ENCODE measurements around the gene SBF2.
A peak's percentile ranks its signal among the peaks of the same experiment; 100 is the strongest.
"Not testable (repeated sequence)": the region's sequence is repeated elsewhere in the genome, so short reads cannot be mapped to it uniquely, and the experiment has no call there.

The SBF2 gene

DNA sequence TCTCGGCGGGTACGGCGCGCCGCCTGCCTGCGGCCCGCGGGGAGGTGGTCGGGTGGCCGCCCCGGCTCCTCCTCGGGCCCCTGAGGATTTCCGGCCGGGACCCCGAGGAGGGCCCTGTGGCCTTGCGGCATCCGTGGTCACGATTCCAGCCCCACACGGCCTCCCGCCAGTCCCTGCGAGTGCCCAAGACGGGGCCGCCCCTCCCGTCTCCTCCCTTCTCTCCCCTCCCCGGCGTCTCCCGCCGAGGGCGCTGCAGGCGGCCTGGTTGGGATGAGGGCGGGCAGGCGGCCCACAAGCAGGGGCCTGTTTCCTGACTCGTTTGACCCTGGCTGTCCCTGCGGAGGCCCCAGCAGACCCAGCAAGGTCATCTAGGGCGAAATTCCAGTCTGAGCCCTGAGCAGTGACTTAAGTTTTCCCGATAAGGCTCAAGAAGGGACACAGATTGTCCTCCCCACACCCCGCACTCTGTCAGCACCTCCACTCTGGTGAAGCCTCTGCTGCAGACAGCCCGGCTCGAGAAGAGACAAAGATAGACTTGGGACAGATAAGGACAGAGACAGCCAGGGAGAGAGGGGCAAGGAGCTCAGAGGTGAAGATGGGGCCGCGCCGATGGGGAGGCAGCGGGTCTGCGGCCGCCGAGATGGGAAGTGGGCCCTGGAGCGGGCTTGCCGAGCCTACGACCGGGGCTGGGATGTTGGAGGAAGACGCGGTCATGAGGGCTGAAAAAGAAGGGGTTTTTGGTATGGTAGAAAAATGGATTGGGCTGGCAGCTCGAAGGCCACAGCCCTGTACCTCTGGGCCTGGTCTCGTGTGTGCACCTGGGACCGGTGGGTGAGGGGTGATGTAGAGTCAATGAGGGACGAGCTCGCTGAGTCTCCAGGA, 535.1 kb downstream of the SBF2 start:
- DNase-seq = peak; percentile 21 to 41

GRCh38 chr11:9757809-9758636, 536.0 kb downstream of the SBF2 start:
- DNase-seq = peak; percentile 91

GRCh38 chr11:9756878-9757277, 537.1 kb downstream of the SBF2 start:
- no peak for DNase-seq

DNA sequence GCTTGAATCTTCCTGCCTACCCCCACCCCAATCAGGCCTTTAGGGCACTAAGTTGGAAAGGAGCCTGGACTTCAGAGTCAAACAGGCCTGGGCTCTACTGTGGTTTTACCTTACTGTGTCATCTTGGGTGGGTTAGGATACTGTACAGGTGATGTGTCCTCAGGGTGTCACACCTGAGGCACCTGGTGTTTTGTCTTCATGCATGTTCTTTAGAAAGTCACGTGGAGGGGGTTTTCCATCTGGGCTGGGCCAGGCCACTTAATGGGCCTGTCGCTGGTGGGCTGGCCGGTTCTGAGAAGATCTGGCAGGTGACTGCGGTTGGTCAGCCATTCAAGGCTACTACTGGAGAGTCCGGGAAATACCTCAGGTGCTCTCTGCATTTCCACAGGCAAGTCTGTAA, 537.6 kb downstream of the SBF2 start:
- DNase-seq = peak in 1 of 2 donors; percentile 27

- DNase-seq = no peak
Observed at GRCh38 chr11:9755561-9756185, 538.3 kb downstream of the SBF2 start.

- no peak for DNase-seq
Observed at GRCh38 chr11:9754010-9754471, 540.0 kb downstream of the SBF2 start.

DNA sequence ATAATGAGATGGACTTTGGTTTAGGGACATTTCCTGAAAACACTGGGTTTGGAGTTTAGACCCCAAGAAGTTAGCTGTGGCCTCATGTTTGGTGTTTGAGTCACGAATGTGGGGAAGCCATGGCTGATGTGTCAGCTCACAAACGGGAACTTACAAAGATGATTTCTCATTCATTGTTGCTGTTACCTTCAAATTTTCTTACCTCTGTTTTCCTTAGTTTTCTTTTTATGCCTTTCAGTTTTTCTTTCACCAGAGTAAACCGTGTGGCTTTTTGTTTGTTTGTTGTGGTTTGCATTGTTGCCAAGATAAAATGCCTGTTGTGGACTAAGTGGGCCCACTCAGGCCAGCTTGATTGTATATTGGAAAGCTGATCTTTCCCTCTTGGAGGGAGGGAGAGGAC, 541.0 kb downstream of the SBF2 start:
- DNase-seq = no peak

DNA sequence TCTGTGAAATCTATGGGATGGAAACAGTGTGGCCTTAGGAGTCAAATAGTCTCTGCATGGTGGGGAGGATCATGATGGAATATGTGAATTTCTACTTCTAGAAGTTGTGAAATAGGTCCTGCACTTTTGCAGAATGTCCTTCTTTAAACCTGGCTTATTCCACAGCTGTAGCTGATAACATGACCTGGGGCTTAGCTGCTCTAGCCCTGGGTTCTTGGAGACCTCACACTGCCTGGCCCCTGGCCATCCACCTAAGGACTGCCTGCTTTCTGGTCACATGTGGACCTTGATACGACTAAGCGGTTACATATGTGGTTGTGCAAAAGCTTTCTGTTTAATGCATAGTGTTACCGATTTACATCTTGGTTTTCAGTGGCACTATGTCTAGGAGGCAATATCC, 541.9 kb downstream of the SBF2 start:
- no peak for DNase-seq

DNA sequence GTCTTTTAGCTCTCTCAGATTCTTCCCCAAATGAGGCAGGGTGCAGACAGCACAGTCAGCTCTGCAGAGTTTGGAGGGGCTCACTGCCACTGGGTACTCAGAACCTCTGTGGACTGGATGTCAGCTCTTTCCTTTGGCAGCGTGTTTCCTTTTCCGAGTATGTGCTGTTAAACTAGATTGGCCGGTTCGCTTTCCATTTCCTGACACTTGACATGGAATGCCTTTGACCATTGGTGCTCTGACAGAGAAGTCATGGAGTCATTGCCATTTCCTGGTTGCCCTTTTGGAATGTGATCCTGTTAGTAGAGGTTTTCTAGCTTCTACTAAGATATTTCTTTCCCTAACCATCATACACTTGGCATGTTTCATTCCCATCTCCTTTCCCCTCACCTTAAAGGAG, 543.5 kb downstream of the SBF2 start:
- no peak for DNase-seq

DNA sequence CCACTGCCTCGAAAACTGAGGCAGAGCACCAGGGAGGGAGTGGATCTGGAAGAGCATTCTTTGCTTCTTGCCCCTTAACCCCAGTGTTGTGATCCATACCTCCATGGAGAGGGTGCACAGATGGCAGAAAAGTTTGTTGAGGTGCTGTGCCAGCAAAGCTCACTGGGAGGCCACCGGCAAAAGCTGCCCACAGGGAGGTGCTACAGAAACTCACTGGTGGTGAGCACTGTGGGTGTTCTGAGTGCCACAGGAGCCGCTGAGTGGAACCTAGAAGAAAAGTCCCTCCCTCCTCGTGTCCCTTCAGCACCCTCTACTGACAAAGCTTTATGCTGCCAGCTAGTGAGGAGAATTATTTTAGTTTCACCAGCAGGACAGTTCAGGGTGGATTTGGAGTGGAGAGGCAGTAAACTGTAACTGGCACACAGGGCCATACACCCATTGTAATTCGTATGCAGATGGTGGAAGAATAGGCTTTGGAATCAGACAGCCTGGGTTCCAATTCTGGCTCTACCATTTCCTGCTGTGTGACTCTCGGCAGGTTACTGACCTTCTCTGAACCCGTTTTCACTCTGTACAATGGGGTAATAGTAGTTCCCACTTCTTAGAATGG, 545.6 kb downstream of the SBF2 start:
- peak; percentile 69 to 78 for DNase-seq

DNA sequence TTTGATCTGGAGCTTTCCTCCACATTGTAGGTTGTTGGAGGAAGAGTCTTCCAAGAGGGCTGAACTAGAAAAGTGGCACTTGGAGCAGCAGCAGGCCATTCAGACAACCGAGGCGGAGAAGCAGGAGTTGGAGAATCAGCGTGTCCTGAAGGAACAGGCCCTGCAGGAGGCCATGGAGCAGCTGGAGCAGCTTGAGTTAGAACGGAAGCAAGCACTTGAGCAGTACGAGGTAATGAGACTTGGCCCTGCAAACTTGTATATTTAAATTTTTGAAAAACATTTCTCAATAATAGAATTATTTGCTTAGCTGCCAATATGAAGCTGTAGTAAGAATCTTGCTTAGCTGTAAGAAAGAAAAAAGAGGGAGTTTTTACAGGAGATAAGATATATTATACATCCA, 546.2 kb downstream of the SBF2 start:
- no peak for DNase-seq

- DNase-seq = no peak
Observed at GRCh38 chr11:9747229-9747628, 546.8 kb downstream of the SBF2 start.

DNA sequence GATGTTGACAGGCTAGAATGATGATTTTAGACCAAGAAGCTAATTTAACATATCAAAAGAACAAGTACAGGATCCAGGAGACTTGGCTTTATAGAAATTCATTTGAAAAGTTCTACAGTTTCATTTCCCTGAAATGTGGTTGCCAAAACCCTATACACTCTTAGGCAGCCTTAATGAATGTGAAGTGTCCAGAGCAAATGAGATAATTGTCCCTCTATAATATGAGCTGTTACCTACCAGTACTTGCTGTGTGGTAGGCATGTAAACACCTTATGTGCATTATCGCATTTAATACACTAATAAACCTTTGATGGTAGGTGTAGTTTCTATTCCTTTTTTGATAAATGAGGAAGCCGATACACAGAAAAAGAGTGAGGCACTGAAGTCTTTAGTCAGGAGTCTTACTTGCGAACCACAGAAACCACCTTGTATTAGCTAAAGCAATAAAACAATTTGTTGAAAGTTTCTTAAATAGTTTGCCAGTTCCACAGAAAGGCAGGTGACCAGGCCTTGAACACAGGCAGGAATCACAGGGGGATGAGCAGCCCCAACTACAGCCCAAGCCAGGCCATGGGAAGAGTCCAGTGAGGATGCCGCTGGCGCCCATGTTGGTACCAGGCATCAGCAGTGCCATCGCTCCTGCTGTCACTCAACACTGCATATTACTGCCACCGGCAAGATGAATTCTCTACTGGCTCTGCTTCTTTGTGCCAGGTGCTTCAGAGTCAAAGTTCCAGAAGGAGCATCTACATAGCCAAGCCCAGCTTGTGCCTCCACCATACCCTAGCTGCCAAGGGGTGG, 548.4 kb downstream of the SBF2 start:
- no peak for DNase-seq

DNA sequence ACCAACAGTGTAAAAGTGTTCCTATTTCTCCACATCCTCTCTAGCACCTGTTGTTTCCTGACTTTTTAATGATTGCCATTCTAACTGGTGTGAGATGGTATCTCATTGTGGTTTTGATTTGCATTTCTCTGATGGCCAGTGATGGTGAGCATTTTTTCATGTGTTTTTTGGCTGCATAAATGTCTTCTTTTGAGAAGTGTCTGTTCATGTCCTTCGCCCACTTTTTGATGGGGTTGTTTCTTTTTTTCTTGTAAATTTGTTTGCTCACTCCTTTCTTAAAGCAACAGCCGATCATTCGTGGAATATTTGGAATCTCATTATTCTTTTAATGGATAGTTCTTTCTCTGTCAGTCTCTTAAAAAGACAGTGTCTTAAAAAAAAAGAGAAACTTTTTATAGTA, 550.5 kb downstream of the SBF2 start:
- DNase-seq = not testable (repeated sequence)

DNA sequence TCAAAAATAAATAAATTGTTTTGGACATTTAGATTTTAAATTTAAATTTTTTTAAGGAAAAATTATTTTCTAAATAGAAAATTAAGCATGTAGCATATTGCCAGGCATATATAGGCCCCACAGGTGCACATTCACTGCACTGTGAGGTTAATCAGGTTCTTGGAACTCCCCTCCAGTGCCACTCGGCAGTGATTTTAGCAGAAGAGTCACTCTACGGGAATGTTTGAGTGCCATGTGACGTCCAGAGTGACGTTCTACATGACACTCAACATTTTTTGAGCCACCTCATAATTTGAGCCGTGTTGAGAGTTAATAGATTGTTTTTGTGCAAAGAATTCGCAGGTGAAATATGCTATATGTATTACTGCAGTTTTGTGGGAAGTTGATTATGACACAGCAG, 552.8 kb downstream of the SBF2 start:
- DNase-seq = no peak

GRCh38 chr11:9740202-9740883, 553.7 kb downstream of the SBF2 start:
- DNase-seq = no peak

GRCh38 chr11:9739123-9739900, 554.7 kb downstream of the SBF2 start:
- DNase-seq = peak in 1 of 2 donors; percentile 36

- DNase-seq = no peak
Observed at GRCh38 chr11:9738707-9739106, 555.3 kb downstream of the SBF2 start.

GRCh38 chr11:9738116-9738515, 555.9 kb downstream of the SBF2 start:
- no peak for DNase-seq

DNA sequence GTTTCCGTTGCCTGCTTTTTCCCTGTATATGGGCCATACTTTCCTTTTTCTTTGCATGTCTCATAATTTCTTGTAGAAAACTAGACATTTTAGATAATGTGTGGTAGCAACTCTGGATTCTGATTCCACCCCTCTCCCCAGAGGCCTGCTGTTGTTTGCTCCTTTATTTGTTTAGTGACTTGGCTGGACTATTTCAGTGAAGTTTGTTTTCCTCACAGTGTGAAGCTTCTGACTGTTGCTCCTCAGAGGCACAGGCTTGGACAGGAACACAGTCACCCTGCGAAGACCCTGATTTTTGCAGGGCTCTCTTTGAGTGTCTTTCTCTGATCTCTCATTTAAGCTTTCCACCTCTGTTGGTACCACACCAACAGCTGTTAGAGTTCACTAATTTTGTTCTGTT, 557.7 kb downstream of the SBF2 start:
- DNase-seq = no peak

- no peak for DNase-seq
Observed at GRCh38 chr11:9735919-9736318, 558.1 kb downstream of the SBF2 start.

All from CD4-positive, alpha-beta T cell treated with Interleukin-1 beta for 1 hour (primary cell).